Erythroblast (primary cell): ENCODE results near the gene CYSTM1.
A peak's percentile ranks its signal among the peaks of the same experiment; 100 is the strongest.

Experiments used
- DNase-seq, 2 experiments: peaks; one replicate each; lab custom pipeline; 2025; lab: John Stamatoyannopoulos, UW
- GATA1 ChIP-seq: IDR thresholded peaks from 2 replicates; pipeline ENCODE4 v1.6.1; 2011; ENCODE audit warnings: low read depth, mild to moderate bottlenecking, control low read depth, low read length, moderate library complexity
- POLR2A ChIP-seq: IDR thresholded peaks from 2 replicates; pipeline ENCODE4 v1.6.1; 2011; ENCODE audit warnings: mild to moderate bottlenecking, low read length

CYSTM1 gene

GRCh38 chr5:140174465-140175366 is at the start of gene CYSTM1:
Gene CYSTM1, plus strand, starts transcription at chr5:140175188. Its CDS starts 19,278 bp downstream, at chr5:140194466.
- peak; percentile 95 to 98 for DNase-seq
- TF ChIP-seq POLR2A (peak; percentile 84), GATA1 (no peak)

- TF ChIP-seq GATA1 (no peak), POLR2A (no peak)
- DNase-seq = no peak
Observed at GRCh38 chr5:140125637-140126036, 49.4 kb upstream of the CYSTM1 start, which contains the start of gene IGIP. Gene IGIP, plus strand, starts transcription at chr5:140125937. Its CDS starts 2,540 bp downstream, at chr5:140128477.

- no peak for DNase-seq
- TF ChIP-seq GATA1 (no peak), POLR2A (no peak)
Observed at GRCh38 chr5:140126315-140127012, 48.5 kb upstream of the CYSTM1 start.

GRCh38 chr5:140128376-140128775 is 46.6 kb upstream of the CYSTM1 start:
- no peak for DNase-seq
- no peak for TF ChIP-seq GATA1
- no peak for TF ChIP-seq POLR2A

GRCh38 chr5:140130949-140131733 is 43.8 kb upstream of the CYSTM1 start:
- TF ChIP-seq GATA1 (no peak), POLR2A (no peak)
- no peak for DNase-seq

- no peak for DNase-seq
- no peak for TF ChIP-seq POLR2A
- TF ChIP-seq GATA1 = no peak
Observed at GRCh38 chr5:140131967-140132409, 43.0 kb upstream of the CYSTM1 start.

GRCh38 chr5:140133514-140134167 is 41.3 kb upstream of the CYSTM1 start:
- no peak for TF ChIP-seq POLR2A
- no peak for TF ChIP-seq GATA1
- no peak for DNase-seq

- TF ChIP-seq POLR2A (no peak), GATA1 (no peak)
- DNase-seq = no peak
Observed at GRCh38 chr5:140134277-140134935, 40.6 kb upstream of the CYSTM1 start.

- DNase-seq = no peak
- TF ChIP-seq POLR2A = no peak
- TF ChIP-seq GATA1 = no peak
Observed at GRCh38 chr5:140135127-140135526, 39.9 kb upstream of the CYSTM1 start.

GRCh38 chr5:140136624-140137023 is 38.4 kb upstream of the CYSTM1 start:
- no peak for DNase-seq
- TF ChIP-seq POLR2A (no peak), GATA1 (no peak)

- no peak for DNase-seq
- TF ChIP-seq POLR2A (no peak), GATA1 (no peak)
Observed at GRCh38 chr5:140140435-140140834, 34.6 kb upstream of the CYSTM1 start.

- no peak for DNase-seq
Observed at GRCh38 chr5:140141241-140141640, 33.7 kb upstream of the CYSTM1 start.

More at GRCh38 chr5:140141241-140141640, 33.7 kb upstream of the CYSTM1 start:
- TF ChIP-seq POLR2A (no peak), GATA1 (no peak)
